Left colon (tissue), 2 donors: Measurements from ENCODE around the gene EIF4EBP2. TPM values are rescaled to one million over a fixed set of nuclear protein-coding genes. Genes with fewer than 3 reads are reported as not detected.
A peak's percentile ranks its signal among the peaks of the same experiment; 100 is the strongest.

Source experiments
- ATAC-seq: fragments of 200-7000 bp; cut with Tn5 transposase; one replicate; pipeline ENCODE4 v1.9.1; 2020; ENCODE audit warnings: mild to moderate bottlenecking, moderate library complexity
- DNase-seq, 2 donors: peaks; one replicate each; pipeline ENCODE4 v3.0.0-alpha.2; 2020
- intact Hi-C, 2 donors: fragments of 100-400 bp; cut with DNase I in 1 of 2; cut with micrococcal nuclease in 1 of 2; formaldehyde crosslinking; loops; one replicate each; pipeline versions ENCODE4 v1.11.2 to v1.14.0; 2022; cut with DNase I, micrococcal nuclease
- total RNA-seq, 2 donors: library from RNA; stranded (reverse); fragmentation: NEBNext Ultra II Directional; extraction: Animal tissue kit (Norgen Biotek cat#: 25700); gene quantifications; one replicate each; pipeline ENCODE4 v1.2.1, GENCODE V29; 2021
- donor health status: DM: no; HTN: no; CAD: no.
- donor health status: DM: yes; HTN: yes; CAD: no.

Gene EIF4EBP2
- total RNA-seq, 2 donors from 2014 or later: 72.2 to 112 TPM

DNA sequence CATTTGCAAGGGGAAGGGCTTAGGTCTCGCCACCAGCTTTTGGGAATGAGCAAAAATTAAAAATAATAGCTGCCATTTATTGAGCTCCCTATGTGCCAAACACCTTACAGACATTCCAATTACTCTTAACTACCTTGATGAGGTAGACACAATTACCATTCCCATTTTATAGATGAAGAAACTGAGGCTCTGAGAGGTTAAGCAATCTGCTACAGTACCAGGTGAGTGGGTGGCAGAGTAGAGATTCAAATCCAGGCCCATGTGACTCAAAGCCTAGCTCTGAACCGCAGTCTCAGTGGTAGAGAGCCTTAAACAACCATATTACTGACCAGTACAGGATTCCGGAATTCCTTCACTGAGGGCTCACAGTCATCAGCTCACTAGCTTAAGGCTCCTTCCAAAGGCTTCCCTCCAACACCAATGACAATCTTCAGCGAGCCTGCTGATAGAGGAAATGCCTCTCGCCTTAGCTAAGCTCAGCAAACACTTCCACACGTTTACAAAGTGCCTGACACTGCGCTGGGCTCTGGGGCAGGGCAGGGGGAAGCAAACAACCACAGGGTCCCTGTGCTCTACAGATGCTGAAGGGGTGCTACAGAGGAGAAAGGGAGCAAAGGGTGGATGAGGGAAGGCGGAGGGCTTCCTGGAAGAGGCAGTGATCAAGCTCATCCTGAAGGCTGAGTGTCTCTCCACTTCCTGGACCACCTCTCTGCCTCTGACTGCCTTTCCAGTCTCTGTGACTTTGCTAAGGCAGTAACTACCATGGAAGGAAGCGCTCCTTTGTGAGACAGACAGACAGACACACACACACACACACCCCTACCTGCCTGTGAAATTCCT lies 28.9 kb upstream of the EIF4EBP2 start:
- no peak for ATAC-seq
- intact Hi-C loops: no loop called here
- no peak for DNase-seq

DNA sequence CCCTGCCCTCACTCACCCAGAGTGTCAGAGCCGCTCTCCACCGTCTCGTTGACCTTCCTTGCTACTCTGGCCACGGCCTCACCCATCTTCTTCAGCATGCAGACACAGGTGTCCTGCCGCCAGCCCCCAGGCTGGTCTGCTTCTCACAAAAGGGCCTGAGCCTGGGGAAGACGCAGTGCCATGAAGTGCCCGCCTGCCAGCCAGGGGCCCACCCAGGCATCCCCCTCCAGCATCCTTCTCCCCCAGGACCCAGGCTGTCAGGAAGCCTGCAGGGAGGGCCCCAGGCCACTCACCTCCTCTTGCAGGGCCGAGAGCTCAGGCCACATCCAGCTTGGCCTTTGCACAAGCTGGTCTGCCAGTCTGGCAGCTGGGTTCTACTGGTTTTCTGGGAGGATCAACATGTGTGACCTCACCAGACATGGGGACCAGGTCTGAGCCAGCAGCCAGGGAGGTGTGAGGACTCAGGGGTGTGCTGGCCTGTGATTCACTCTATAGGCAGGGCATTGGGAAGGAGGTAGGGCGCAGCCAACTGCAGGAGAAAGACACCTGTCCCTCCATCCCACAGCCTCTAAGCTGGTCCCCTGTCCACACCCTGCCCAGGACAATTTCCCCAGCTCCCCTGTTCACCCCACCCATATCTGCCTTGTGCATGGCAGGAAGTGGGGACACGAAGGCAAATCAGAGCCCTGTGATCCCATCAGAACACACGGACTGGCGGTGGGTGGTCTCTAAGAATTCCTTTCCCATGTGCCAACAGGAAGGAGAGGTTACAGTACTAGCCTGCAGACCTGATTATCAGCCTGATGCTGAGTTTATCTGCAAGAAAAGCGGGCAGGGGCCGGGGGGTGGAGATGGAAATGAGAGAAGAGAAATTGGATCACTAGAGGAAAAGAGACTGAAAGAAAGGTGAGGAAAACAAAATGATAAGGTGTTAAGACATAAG lies 27.2 kb upstream of the EIF4EBP2 start:
- intact Hi-C loops: no loop called here
- DNase-seq (no peak), ATAC-seq (no peak)

DNA sequence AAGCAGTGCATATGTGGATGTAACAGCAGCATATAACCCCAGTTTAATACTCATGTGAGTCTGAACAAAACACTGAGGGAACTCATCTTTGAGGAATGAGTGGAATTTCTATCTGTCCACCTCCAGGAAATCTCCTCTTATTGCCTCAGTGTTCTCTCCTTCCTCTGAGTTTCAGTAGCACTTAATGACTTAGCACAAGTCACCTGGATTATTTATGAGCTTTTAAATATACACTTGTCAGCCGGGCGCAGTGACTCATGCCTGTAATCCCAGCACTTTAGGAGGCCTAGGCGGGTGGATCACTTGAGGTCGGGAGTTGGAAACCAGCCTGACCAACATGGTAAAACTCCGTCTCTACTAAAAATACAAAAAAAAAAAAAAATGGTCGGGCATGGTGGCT lies 25.8 kb upstream of the EIF4EBP2 start:
- DNase-seq: no peak
- ATAC-seq: no peak
- intact Hi-C loops: no loop called here

DNA sequence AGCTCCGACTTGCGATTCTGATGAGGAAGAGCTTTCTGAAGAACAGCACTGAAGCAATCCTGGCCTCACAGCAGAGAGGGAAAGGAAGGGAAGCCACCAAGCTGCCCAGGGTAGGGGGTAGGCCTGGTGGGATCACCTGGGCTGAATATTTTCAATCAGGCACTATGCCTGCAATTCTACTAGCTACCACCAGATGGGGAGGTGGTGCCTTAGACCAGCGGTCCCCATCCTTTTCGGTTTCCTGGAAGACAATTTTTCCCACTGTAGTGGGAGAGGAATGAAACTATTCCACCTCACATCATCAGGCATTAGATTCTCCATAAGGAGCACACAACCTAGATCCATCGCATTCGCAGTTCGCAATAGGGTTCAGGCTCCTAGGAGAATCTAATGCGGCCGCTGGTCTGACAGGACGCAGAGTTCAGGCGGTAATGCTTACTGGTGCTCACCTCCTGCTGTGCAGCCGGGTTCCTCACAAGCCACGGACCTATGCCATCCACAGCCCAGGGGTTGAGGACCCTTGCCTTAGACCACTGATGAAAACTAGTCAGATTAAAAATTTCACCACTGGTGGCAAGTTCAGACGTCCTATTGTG lies 24.3 kb upstream of the EIF4EBP2 start:
- no peak for ATAC-seq
- DNase-seq: no peak
- intact Hi-C loops: no loop called here

DNA sequence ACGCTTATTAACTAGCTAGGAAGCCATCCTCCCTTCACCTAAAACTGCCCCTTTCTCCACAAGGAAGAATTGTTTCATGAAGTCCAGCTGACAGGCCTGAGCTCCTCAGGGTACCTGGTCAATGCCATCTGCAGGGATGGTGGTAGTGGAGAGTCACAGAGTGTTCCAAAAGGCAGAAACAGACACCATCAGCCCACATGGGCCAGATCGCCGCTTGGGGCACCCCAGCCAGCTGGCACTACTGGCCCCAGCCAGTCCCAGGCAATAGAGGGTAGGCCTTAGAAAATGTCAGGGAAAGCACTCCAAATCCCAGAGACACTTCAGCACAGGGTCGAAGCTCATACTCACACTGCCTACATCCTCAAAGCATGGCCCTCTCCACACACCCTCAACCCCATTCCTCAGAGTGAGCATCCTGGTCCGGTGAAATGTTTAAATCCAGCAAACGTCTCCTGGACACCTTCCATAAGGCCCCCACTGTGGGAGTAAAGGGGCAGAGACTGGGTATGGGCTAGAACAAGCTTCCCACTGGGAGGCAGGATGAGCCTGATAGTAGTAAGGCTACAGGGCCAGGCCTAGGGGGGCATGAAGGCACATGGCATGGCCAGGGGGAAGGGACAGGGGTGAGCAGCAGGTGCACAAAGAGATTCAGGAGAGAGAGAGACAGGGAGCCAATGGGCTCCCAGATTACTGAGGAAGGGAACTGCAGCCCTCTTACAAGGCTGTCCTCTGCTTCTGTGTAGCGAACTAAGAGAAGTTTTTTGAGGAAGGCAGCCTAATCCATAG lies 23.4 kb upstream of the EIF4EBP2 start:
- ATAC-seq (no peak), DNase-seq (no peak)
- intact Hi-C loops: no loop called here

DNA sequence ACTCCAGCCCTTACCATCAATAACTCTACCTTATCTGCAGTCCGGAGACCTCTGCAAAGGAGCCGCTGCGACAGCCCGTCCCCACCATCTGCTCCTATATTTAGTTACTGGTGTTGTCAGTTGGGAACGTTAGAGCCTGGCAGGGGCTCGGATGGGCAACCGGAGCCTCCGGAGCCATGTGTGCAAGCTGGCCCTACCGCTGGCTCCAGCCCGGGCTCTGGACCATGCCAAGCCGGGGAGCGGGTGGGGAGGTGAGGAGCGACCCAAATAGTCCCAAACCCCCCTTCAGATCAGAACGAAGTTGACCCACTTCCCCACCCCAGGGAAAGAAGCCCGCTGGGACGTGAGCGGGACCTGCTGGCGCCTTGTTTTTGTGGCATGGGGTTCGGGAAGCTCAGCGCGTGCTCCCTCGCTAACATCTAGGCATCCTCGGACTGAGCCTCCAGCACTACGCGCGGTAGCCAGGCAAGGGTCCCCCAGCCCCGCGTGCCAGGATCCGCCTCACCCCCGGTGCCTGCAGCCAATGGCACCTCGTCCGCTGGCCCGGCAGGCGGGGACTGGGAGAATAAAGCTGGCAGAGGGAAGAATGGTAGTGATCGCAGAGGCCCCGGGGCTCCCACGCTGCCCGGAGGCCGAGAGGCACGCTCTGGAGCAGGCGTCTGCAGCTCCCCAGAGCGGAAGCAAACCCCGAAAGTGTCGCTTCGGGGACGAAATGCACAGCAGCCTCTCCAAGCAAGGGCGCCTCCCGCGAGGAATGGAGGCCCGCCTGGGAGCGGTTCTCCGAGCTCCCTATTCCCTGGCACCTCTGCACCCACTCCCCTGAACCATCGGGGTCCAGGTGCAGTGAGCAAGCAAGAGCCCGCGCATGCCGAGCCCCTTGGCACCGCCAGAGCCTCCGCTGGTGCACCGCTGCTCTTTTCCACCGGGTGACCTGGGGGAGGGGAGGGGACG lies 22.2 kb upstream of the EIF4EBP2 start:
- peak; percentile 39 for ATAC-seq
- DNase-seq: peak; percentile 44 to 52
- intact Hi-C loops: no loop called here

DNA sequence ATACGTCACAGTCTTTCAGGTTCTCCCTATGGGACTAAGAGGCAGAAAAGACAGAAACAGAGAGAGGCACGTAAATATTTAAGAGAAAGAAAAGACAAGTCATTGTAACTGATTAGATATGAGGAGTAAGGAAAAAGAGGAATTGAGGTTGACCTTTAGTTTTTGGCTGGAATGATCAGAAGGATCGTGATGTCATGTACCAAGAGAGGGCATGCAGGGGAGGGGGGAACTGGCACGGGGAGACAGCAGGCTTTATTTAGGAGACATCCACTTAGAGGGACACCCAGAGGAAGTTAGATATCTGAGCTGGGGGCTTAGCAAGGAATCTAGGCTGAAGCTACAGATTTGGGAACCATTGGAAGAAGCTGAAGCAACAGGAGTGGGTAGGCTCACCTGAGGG lies 12.3 kb upstream of the EIF4EBP2 start:
- ATAC-seq (no peak), DNase-seq (no peak)
- intact Hi-C loops: no loop called here

DNA sequence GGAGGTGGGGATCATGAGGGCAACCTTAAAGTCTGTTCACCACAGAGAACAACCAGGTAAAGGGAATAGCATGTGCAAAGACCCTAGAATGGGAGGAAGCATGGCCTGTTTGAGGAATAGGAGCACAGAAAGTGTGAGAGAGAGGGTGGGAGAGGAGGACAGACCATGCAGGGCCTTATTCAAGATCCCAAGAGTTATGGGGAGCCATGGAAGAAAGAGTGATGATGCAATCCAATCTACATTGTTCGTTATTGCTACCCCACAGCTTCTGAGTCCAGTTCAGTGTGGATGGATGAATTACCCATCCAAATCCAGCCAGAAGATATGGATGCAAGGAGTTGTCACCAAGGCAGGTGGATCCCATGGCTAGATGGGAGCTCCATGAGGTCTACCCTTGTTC lies 7.8 kb upstream of the EIF4EBP2 start:
- intact Hi-C loops: no loop called here
- DNase-seq (no peak), ATAC-seq (no peak)

DNA sequence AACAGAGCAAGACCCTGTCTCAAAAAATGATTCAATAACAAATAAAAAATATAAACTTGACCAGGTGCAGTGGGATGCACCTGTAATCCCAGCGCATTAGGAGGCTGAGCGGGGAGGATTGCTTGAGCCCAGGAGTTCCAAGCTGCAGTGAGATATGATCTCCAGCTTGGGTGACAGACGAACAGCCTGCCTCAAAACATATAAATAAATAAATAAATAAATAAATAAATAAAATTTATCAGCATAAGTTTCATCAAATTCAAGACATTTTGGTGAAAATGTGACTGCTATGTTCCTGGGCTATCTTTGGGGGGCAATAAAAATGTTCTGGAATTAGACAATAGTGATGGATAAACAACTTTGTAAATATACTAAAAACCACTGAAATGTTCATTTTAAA lies 4.8 kb upstream of the EIF4EBP2 start:
- DNase-seq (no peak), ATAC-seq (no peak)
- intact Hi-C loops: no loop called here

DNA sequence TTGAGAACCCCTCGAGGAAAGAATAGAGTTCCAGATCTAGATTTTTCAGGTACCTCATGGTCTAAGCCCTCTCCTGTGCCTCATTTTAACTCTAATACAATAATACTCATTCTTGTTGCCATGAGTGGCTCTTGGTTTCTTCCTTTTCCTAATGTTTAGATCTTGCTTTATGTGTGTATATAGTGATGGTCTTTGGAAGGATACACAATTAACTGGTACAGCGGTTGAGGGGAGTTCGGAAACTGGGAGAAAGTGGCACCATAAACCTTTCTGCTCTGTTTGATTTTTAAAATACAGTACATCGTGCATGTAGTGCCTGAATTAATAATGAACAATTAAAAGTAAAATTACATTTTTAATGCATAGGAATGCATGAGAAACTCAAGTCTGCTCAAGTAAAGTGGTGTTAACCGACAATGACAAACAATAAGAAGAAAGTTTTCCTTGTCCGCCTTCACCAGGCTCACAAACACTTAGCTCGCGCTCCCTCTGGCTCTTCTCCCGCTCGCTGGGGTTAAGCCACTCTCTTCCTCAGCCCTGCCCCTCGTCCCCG lies 386 bp upstream of the EIF4EBP2 start:
- intact Hi-C loops: no loop called here
- ATAC-seq (no peak), DNase-seq (no peak)

DNA sequence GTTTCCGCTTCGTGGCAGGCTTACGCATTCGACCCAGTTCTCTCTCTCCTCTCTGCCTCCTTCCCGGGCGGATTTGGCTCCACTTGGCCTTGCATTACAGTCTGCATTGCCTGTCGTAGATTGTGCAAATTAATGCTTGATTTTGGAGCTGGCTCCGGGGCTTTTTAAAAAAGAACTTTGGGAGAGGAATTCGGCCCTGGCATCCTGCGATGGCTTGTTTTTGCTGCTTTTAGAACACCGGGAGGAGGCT lies 767 bp downstream of the EIF4EBP2 start:
- no peak for ATAC-seq
- intact Hi-C loops: no loop called here
- no peak for DNase-seq

DNA sequence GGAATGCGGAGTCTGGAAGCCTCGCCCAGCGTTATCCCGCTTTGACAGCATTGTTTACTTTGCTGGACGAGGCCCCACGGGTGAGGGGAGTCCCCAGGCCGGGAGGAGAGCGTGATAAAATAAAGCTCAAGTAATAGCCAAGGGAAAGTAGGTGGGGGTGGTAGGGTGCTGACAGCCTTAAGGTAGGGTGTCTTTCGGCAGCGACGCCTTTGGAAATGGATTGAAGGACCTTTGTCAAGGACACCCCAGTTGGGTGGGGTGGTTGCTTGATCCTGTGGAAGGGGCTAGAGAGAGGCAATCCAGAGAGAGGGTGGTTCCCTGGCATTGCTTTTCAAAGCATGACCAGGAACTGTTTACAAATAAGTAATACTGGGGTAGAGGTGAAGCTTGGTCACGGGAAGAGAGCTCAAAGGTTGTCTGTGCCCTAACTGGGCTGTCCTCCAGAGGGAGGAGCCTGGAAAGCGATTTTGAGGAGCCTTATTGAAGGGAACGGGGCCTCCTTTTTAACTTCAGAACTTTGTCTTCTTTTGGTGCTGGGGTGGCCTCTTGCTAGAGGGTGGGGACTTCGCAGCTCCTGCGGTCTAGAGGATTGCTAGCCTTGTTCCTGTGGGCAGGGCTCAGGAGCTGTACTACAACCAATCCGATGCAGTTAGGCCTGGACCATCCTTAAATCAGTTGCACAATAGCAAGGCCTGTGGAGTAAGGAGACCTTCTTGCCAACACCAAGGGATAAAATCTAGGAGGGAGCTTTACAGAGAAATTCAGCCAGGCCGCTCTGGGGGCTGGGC lies 1.3 kb downstream of the EIF4EBP2 start:
- ATAC-seq: peak; percentile 78
- peak; percentile 72 to 90 for DNase-seq
- intact Hi-C loops: no loop called here

DNA sequence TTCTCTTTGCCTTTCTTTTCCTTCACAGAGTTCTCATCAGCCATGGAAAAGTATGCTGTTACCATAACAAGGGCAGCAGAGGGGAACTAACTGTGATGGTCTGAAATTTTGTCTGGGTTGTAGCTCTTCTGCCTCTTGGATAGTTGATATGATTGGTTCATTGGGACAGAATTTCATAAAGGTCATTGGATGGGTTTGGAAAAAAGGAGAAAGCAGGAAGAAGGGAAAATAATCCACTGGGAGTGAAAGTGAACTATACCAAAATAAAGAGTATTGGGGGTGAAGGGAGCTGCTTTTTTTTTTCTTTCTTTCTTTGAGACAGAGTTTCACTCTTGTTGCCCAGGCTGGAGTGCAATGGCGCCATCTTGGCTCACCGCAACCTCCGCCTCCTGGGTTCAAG lies 5.8 kb downstream of the EIF4EBP2 start:
- ATAC-seq (no peak), DNase-seq (no peak)
- intact Hi-C loops: no loop called here

DNA sequence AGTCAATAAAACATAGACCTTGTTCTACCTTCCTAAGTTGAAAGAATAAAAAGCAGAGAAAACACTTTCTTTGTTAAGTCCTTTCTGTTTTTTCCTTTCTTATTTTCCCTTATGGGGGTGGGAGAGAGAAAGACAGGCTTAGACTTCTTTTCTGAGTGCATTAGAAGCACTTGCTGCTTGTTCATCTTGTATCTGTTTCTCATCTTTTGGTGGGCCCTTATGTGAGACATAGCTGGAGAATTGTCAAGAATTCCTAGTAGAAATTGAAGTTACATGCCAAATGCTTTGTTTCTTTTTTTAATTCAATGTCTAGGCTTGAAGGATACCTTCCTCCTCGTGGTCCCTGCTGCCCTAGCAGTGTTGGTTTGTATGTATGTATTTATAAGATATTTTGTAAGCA lies 6.7 kb downstream of the EIF4EBP2 start:
- DNase-seq: no peak
- no peak for ATAC-seq
- intact Hi-C loops: no loop called here

DNA sequence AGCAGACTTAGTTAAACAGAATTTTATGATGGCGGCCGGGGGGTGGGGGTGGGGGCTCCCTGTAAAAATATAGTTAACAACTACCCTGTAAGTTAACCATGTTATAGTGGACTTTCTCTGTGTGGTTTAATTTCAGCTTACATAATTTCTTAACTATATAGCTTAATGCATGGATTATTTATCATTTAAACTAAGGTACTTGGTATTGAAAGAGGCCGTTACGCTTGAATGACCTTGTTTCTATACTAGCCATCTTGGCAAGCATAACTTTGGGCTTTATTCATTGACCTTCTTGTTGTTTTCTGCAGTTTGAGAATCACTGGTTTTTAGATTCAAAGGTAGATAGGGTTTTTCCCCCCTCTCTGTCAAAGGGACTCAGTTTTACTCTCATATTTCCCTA lies 8.4 kb downstream of the EIF4EBP2 start:
- intact Hi-C loops: no loop called here
- ATAC-seq (no peak), DNase-seq (no peak)

DNA sequence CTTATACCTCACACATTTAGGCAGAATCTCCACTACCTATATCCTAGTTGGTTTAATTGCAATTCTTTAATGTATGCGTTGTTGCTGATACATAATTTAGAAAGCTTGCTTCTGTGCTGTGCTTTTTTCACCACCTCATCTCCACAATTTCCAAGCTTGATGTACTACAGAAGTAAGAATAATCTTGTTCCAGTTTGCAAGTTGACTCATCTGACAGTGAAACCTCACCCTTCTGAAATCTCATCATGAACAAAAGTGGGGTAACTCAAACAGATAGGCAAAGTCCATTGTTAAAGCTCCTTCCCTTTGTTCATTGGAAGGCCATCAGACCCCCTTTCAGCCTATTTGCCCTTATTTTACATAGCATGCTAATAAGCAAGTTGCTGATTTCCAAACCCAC lies 13.6 kb downstream of the EIF4EBP2 start:
- no peak for ATAC-seq

DNA sequence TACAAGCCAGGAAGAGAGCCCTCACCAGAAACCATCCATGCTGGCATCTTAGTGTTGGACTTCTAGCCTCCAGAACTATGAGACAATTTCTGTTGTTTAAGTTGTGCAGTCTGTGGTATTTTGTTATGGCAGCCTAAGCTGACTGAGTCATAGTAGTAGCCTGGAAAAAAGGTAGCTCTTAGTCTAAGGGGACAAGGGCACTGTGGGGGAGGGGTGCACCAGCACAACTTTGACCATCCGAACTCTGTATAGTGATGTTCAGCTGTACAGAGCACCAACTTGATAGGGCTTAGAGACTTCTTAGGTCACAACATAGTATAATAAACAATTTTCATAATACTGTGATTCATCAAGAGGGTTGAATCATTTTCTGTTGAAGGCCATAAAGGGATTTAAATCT lies 14.3 kb downstream of the EIF4EBP2 start:
- intact Hi-C loops: no loop called here
- no peak for ATAC-seq
- DNase-seq: no peak

More for the DNA sequence above, 13.6 kb downstream of the EIF4EBP2 start:
- intact Hi-C loops: no loop called here
- DNase-seq: no peak
